NCI-H526 treated with DMSO at 0.1 percent for 48 hours (cell line): Measurements from ENCODE around the gene FBXL16.
A peak's percentile ranks its signal among the peaks of the same experiment; 100 is the strongest.

Experiments used
- DNase-seq: peaks from one replicate; lab custom pipeline; 2025; lab: John Stamatoyannopoulos, UW

Gene FBXL16

GRCh38 chr16:676913-677312 lies 28.7 kb downstream of the FBXL16 start:
- no peak for DNase-seq

DNA sequence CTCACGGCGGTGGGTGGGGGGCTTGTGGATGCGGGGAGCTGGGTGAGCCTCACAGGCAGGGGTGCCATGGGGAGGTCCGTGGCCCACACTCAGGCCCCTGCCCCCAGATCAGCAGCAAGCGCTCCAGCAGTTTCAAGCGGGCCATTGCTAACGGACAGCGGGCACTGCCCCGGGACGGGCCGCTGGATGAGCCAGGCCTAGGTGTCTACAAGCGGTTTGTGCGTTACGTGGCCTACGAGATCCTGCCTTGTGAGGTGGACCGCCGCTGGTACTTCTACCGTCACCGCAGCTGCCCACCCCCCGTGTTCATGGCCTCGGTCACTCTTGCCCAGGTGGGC lies 29.1 kb downstream of the FBXL16 start:
- no peak for DNase-seq

DNA sequence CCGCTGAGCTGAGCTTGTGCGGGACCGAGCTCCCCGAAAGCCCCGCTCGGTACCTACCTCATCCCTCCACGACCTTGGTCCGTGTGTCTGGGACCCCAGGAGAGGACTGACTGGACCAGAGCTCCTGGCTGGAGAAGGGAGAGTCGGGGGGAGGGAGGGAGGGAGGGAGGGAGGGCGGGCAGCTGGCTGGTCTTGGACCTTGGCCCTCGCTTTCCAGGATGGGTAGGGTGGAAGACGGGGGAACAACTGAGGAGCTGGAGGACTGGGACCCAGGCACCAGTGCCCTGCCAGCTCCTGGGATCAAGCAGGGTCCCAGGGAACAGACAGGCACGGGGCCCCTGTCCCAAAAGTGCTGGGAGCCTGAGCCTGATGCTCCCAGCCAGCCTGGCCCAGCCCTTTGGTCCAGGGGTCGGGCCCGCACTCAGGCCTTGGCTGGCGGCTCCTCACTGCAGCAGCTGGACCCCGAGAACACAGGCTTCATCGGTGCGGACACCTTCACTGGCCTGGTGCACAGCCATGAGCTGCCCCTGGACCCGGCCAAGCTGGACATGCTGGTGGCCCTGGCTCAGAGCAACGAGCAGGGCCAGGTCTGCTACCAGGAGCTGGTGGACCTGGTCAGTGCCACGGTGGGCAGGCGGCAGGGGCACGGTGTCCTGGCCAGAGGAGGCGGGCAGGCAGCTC lies 29.6 kb downstream of the FBXL16 start:
- DNase-seq: no peak

GRCh38 chr16:674968-675883 lies 30.4 kb downstream of the FBXL16 start, which contains the start of gene RHBDL1:
Gene RHBDL1, plus strand, starts transcription at chr16:675671. Its CDS starts 120 bp downstream, at chr16:675791.
- no peak for DNase-seq

GRCh38 chr16:674214-674881 lies 31.3 kb downstream of the FBXL16 start:
- DNase-seq: no peak

GRCh38 chr16:673399-673991 lies 32.1 kb downstream of the FBXL16 start:
- DNase-seq: no peak

DNA sequence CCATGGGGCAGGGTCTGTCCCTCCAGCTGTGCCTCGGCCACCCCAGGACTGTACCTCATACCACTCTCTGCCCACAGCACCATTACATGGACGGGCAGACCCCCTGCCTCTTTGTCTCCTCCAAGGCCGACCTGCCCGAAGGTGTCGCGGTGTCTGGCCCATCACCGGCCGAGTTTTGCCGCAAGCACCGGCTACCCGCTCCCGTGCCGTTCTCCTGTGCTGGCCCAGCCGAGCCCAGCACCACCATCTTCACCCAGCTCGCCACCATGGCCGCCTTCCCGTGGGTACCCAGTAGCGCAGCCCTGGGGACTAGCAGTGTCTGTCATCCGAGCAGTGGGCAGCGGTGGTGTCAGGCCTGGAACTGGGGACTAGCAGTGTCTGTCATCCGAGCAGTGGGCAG lies 32.8 kb downstream of the FBXL16 start:
- DNase-seq: no peak

GRCh38 chr16:672371-672770 lies 33.2 kb downstream of the FBXL16 start:
- DNase-seq: no peak

- no peak for DNase-seq
Measured at GRCh38 chr16:671353-672131, 34.1 kb downstream of the FBXL16 start.

DNA sequence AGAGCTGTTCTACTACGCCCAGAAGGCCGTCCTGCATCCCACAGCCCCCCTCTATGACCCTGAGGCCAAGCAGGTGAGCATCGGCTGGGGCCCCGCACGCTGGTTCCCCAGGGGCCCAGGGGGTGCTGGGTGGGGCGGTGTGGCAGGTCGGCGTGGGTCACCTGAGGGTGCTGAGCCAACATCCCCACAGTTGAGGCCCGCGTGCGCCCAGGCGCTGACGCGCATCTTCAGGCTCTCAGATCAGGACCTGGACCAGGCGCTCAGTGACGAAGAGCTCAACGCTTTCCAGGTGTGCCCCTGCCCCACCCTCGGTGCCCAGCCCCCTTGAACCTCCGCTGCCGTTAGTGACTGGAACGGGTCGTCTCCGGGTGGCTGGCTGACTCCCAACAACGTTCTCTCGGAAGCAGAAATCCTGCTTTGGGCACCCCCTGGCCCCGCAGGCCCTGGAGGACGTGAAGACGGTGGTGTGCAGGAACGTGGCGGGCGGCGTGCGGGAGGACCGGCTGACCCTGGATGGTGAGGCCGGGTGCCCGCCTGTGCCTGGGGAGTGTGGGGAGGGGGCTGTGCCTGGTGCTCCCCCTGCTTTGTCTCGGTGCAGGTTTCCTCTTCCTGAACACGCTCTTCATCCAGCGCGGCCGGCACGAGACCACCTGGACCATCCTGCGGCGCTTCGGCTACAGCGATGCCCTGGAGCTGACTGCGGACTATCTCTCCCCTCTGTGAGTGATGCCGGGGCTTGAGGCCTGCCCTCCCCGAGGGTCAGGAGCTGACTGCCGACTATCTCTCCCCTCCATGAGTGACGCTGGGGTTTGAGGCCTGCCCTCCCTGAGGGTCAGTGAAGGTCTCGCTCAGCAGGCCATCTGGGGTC lies 34.9 kb downstream of the FBXL16 start:
- DNase-seq: no peak

GRCh38 chr16:669666-670065 lies 35.9 kb downstream of the FBXL16 start:
- DNase-seq: no peak

DNA sequence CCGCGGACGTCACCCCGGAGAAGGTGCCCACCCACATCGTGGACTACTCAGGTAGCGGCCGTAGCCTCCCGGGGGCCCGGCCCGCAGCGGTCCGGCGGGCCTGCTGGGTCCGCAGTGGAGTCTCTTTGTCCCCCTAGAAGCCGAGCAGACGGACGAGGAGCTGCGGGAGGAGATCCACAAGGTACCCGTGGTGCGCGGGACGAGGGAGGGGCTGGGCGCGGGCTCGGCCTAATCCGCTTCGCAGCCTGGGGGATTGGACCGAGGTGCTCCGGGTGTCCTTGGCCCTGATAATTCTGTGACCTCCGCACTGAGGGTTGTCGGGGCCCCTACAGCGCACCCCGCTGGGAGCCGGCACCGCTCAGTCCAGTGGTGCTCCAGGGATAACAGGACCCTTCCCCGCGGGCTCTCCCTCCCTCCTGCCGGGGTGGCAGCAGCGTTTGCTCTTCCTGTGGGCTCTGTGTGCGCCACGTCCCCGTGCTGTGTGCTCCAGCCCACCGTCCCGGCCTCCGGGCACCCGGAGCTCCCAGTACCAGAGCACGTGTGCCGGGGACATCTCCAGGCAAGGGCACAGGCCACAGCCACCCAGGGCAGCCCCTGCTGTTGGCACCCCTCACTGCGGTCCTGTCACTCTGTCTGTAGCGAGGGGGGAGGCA lies 37.0 kb downstream of the FBXL16 start:
- no peak for DNase-seq

DNA sequence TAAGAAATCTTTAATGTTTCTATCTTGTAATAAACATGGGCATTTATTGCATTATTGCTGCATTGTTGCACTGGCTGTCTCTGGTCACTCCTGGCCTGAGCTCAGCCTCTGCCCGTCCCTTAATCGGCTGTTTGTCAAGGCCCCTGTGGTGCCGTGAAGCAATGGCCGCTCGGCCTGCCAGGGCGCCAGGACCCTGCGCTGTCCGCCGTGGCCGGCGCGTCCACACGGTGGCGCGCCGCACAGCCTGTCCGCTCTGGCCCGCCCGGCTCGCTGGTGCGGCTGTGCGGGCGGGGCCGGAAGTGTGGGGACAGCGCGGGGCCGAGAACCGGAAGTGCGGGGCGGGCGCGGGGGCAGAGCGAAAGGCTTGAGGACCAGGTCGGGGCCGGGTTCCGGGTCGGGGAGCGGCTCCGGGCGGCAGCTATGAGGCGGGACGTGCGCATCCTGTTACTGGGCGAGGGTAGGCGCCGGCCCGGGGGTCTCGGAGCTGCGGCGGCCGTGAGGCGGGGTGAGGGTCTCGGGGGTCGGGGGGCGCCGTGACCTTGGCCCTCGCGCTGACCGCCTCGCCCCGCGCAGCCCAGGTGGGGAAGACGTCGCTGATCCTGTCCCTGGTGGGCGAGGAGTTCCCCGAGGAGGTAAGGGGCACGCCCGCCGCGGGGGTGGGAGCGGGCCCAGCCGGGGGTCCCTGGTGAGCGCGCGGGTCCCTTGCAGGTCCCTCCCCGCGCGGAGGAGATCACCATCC lies 37.7 kb downstream of the FBXL16 start, which contains the start of gene RHOT2:
Gene RHOT2 (plus strand): TSS at position 353 of the 739 bp plus-strand sequence. CDS start 68 bp downstream, at position 421.
- peak; percentile 67 for DNase-seq

GRCh38 chr16:667113-667779 lies 38.4 kb downstream of the FBXL16 start:
- DNase-seq: no peak

- DNase-seq: no peak
Measured at GRCh38 chr16:666572-666971, 39.0 kb downstream of the FBXL16 start.

- DNase-seq: no peak
Measured at GRCh38 chr16:662597-662996, 43.0 kb downstream of the FBXL16 start.

DNA sequence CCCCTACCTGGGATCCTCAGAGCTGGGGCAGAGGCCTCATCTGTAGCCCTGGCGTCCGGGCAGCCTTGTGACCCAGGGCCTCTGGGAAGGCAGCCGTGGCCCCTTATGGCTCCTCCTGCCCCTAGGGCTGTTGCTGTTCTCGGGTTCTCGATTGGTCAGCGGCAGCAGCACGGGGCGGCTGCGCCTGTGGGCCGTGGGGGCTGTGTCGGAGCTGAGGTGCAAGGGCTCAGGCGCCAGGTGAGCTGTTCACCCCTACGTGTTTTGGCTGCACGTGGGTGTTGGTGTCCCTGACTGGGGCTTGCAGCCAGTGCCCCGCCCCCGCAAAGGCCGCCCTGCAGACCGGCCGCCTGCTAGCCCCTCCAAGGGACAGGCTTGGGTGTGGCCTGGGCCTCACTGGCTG lies 43.5 kb downstream of the FBXL16 start:
- DNase-seq: no peak

DNA sequence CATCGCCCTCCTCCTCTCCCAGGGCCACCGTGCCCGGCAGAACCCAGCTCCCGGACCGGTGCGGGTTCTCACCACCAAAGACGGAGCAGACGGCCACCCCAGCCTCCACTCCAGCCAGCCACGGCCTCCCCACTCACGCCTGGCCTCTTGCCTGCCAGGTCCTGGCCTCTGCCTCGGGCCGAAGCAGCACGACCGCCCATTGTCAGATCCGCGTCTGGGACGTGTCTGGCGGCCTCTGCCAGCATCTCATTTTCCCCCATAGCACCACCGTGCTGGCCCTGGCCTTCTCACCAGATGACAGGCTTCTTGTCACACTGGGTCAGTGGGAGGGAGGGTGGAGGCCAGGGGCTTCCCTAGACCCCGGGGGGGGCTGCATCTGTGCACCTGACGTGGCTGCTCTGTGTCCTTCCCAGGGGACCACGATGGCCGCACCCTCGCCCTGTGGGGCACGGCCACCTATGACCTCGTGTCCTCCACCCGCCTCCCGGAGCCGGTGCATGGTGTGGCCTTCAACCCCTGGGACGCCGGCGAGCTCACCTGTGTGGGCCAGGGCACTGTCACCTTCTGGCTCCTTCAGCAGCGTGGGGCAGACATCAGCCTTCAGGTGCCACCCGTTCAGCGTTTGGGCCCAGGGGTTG lies 44.3 kb downstream of the FBXL16 start:
- DNase-seq: no peak
